IMR-90 (cell line): ENCODE measurements around the gene DPH2.

Experiments used
- CTCF ChIP-seq: conservative IDR thresholded peaks from 2 replicates; pipeline ENCODE4 v1.5.1; 2012; ENCODE audit warnings: mild to moderate bottlenecking, low read depth, low read length, improper control_type of control experiment
- POLR2A ChIP-seq: IDR thresholded peaks from 2 replicates; pipeline ENCODE4 v1.6.1; 2012; ENCODE audit warnings: mild to moderate bottlenecking, low read depth, low read length
- SMC3 ChIP-seq: fragments of 150-350 bp; IDR thresholded peaks from 2 replicates; pipeline ENCODE4 v1.6.1; 2016; ENCODE audit warnings: low read depth, mild to moderate bottlenecking, antibody characterized with exemption, low read length, moderate library complexity
- USF2 ChIP-seq: fragments of 150-350 bp; IDR thresholded peaks from 2 replicates; pipeline ENCODE4 v1.6.1; 2017; ENCODE audit warnings: mild to moderate bottlenecking, antibody characterized with exemption, low read length, low read depth

- TF ChIP-seq USF2, result no peak
- TF ChIP-seq CTCF, result no peak
- TF ChIP-seq SMC3, result no peak
- no peak for TF ChIP-seq POLR2A
These were observed 24.1 kb upstream of the DPH2 start for GRCh38 chr1:43945674-43946235.
